Cortex of kidney (tissue), 1 donor: Measurements from ENCODE around the gene RAB8A.

Experiments
- DNase-seq: peaks from one replicate; lab custom pipeline; 2025; lab: John Stamatoyannopoulos, UW

The RAB8A gene

DNA sequence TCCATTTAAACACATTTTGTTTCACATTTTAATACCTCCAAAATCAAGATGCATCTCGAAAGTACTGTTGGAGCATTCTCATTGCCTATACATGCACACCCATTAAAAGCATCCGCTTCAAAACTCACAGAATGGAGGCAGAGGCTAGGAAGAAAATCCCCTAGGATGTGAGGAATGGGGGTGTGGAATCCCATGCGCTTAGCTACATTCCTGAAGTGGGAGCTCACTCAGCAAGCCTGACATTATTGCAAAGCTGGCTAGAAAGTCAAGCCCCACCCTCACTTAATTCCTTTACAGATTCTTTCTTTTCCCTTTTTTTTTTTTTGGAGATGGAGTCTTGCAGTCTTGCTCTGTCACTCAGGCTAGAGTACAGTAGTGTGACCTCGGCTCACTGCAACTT, 68.9 kb downstream of the RAB8A start:
- no peak for DNase-seq
